HepG2 (cell line): ENCODE results near the gene PGM2. TPM values are rescaled to one million over a fixed set of nuclear protein-coding genes. Genes with fewer than 3 reads are reported as not detected.

Experiments used
- ATAC-seq: fragments of 200-7000 bp; cut with Tn5 transposase; 3 replicates; pipeline ENCODE4 v1.9.1; 2020; ENCODE audit warnings: mild to moderate bottlenecking, moderate library complexity
- BruUV-seq: library from RNA; stranded (reverse); fragments of 400-500 nt; replicated peaks from 2 replicates; lab custom pipeline; 2021; lab: Mats Ljungman, UMichigan
- CTCF ChIA-PET: fragments of 300-600 bp; formaldehyde crosslinking; extraction: SDS; loops from one replicate; lab custom pipeline; 2021; ENCODE audit warnings: low total read pairs, inconsistent platforms, low intra/inter-chr PET ratio; lab: Yijun Ruan, JAX
- POLR2A ChIA-PET: fragments of 350-600 bp; sonication (Branson Sonifier 250); formaldehyde crosslinking; loops from one replicate; lab custom pipeline; 2020; ENCODE audit warnings: antibody characterized with exemption, inconsistent platforms; lab: Yijun Ruan, JAX
- DNase-seq: peaks from one replicate; pipeline ENCODE4 v3.0.0-alpha.2; 2015; ENCODE audit warnings: low spot score
- FAIRE-seq: peaks from 3 replicates; lab custom pipeline; 2011; peaks lifted over from hg19 to GRCh38; lab: Jason Lieb, UNC
- H2AFZ ChIP-seq: one replicate; pipeline ENCODE4 v1.6.1; 2011; ENCODE audit warnings: low read length, inconsistent platforms
- H3K27ac ChIP-seq: fragments of 300-600 bp; 3 replicates; pipeline ENCODE4 v1.8.0; 2011; ENCODE audit warnings: mixed run types, mild to moderate bottlenecking, mixed read lengths, low read length, inconsistent platforms; ENCODE audit not compliant: insufficient read depth; ENCODE audit errors: extremely low read length
- H3K27me3 ChIP-seq, 2 experiments: fragments of 200-600 bp in 1 of 2; 2 replicates in 1 of 2; 3 replicates in 1 of 2; pipeline versions ENCODE4 v1.6.0 to v1.8.0; 2011; ENCODE audit warnings: low read length in 2 of 2, mild to moderate bottlenecking in 2 of 2, moderate library complexity in 2 of 2, inconsistent platforms in 1 of 2; ENCODE audit not compliant: insufficient read depth in 2 of 2, control insufficient read depth in 1 of 2
- H3K36me3 ChIP-seq, 2 experiments: fragments of 200-600 bp in 1 of 2; replicated peaks in 1 of 2; 2 replicates in 1 of 2; 3 replicates in 1 of 2; pipeline versions ENCODE4 v1.5.1 to v1.8.0; 2011; ENCODE audit warnings: low read length in 2 of 2, inconsistent platforms in 1 of 2; ENCODE audit not compliant: insufficient read depth in 2 of 2, control insufficient read depth in 1 of 2
- H3K4me1 ChIP-seq: 2 replicates; pipeline ENCODE4 v1.5.1; 2012; ENCODE audit warnings: low read length, inconsistent platforms; ENCODE audit not compliant: insufficient read depth
- H3K4me2 ChIP-seq: 2 replicates; pipeline ENCODE4 v1.6.0; 2011; ENCODE audit warnings: low read depth, low read length, inconsistent platforms
- H3K4me3 ChIP-seq, 3 experiments: fragments of 200-600 bp in 1 of 3; sonication (generic), shearing (Covaris generic) in 1 of 3; replicated peaks in 1 of 3; 2 replicates each; pipeline ENCODE4 v1.5.1; 2011 to 2016; ENCODE audit warnings: low read length in 3 of 3, inconsistent platforms in 2 of 3, low read depth in 2 of 3, mild to moderate bottlenecking in 2 of 3, control low read depth in 1 of 3, mixed read lengths in 1 of 3; ENCODE audit not compliant: insufficient read depth in 1 of 3
- H3K79me2 ChIP-seq: one replicate; pipeline ENCODE4 v1.6.1; 2011; ENCODE audit warnings: low read length, inconsistent platforms; ENCODE audit not compliant: insufficient read depth
- H3K9ac ChIP-seq: 2 replicates; pipeline ENCODE4 v1.6.0; 2011; ENCODE audit warnings: mild to moderate bottlenecking, low read depth, low read length, inconsistent platforms; ENCODE audit not compliant: insufficient read depth
- H3K9me3 ChIP-seq: 2 replicates; pipeline ENCODE4 v1.5.1; 2012; ENCODE audit warnings: mild to moderate bottlenecking, low read length
- H4K20me1 ChIP-seq: 2 replicates; pipeline ENCODE4 v1.6.0; 2011; ENCODE audit warnings: inconsistent platforms, mild to moderate bottlenecking, low read length, moderate library complexity; ENCODE audit not compliant: insufficient read depth
- ELF3 ChIP-seq: IDR thresholded peaks from 2 replicates; pipeline ENCODE4 v1.6.1; 2016; ENCODE audit warnings: missing genetic modification reagents, missing compliant biosample characterization
- ELF4 ChIP-seq: sonication (generic); formaldehyde crosslinking; IDR thresholded peaks from 2 replicates; pipeline ENCODE4 v1.5.0; 2020; ENCODE audit warnings: missing genetic modification reagents, mild to moderate bottlenecking, moderate library complexity, borderline replicate concordance
- EP300 ChIP-seq, 3 experiments: sonication (generic) in 1 of 3; formaldehyde crosslinking in 1 of 3; IDR thresholded peaks; 2 replicates each; pipeline versions ENCODE4 v1.5.1 to v1.6.1; 2011 to 2020; ENCODE audit warnings: low read depth in 2 of 3, low read length in 2 of 3, borderline replicate concordance in 1 of 3, improper control_type of control experiment in 1 of 3, mild to moderate bottlenecking in 1 of 3, missing genetic modification reagents in 1 of 3, moderate library complexity in 1 of 3
- KAT7 ChIP-seq: IDR thresholded peaks from 2 replicates; pipeline ENCODE4 v1.6.1; 2018; ENCODE audit warnings: borderline replicate concordance, missing compliant biosample characterization
- MEIS2 ChIP-seq: sonication (generic); formaldehyde crosslinking; IDR thresholded peaks from 2 replicates; pipeline ENCODE4 v1.9.0; 2021; ENCODE audit warnings: mild to moderate bottlenecking, missing genetic modification reagents
- PAXIP1 ChIP-seq: sonication (generic); formaldehyde crosslinking; conservative IDR thresholded peaks from 2 replicates; pipeline ENCODE4 v1.4.0; 2020; ENCODE audit warnings: mild to moderate bottlenecking, missing genetic modification reagents, moderate library complexity
- RBFOX2 ChIP-seq: fragments of 200-400 bp; formaldehyde crosslinking; IDR thresholded peaks from 2 replicates; pipeline ENCODE4 v1.6.1; 2017; ENCODE audit warnings: low read depth, mild to moderate bottlenecking, low read length
- TRIM22 ChIP-seq: fragments of 450-650 bp; IDR thresholded peaks from 2 replicates; pipeline ENCODE4 v1.6.1; 2017
- ZBTB1 ChIP-seq: sonication (generic); formaldehyde crosslinking; IDR thresholded peaks from 2 replicates; pipeline ENCODE4 v1.4.0; 2020; ENCODE audit warnings: missing genetic modification reagents, borderline replicate concordance
- ZFP36L1 ChIP-seq: sonication (generic); formaldehyde crosslinking; IDR thresholded peaks from 2 replicates; pipeline ENCODE4 v1.8.0; 2022; ENCODE audit warnings: mild to moderate bottlenecking, missing genetic modification reagents, moderate library complexity
- ZKSCAN5 ChIP-seq: sonication (generic); formaldehyde crosslinking; IDR thresholded peaks from 2 replicates; pipeline ENCODE4 v1.5.1; 2020; ENCODE audit warnings: mild to moderate bottlenecking, missing genetic modification reagents
- ZNF275 ChIP-seq: sonication (generic); formaldehyde crosslinking; IDR thresholded peaks from 2 replicates; pipeline ENCODE4 v1.8.0; 2022; ENCODE audit warnings: missing genetic modification reagents, mild to moderate bottlenecking, inconsistent platforms, borderline replicate concordance
- ZNF543 ChIP-seq: sonication (generic); formaldehyde crosslinking; IDR thresholded peaks from 2 replicates; pipeline ENCODE4 v1.4.0; 2020; ENCODE audit warnings: mild to moderate bottlenecking, missing genetic modification reagents
- WGBS: methylation state at CpG from one replicate; pipeline ENCODE4 v1.1.6; 2017; ENCODE audit warnings: low lambda C conversion rate; 5-methylcytosine and 5-hydroxymethylcytosine counted together
- in situ Hi-C: cut with HindIII; loops from 2 replicates; pipeline ENCODE4 v1.10.0; 2017; ENCODE audit warnings: low pct_unique_long_range_greater_than_20kb; ENCODE audit not compliant: extremely low pct_ligation_motif_present
- intact Hi-C: fragments of 100-400 bp; cut with micrococcal nuclease; formaldehyde crosslinking; loops from one replicate; pipeline ENCODE4 v1.10.0; 2022; ENCODE audit not compliant: unreplicated experiment
- polyA plus RNA-seq, 8 experiments: library from polyadenylated mRNA; depleted of rRNA in 3 of 8; stranded (reverse) in 7 of 8; unstranded in 1 of 8; fragments of >200 nt; fragmentation: Illumina TruSeq in 4 of 8; extraction: Trizol in 4 of 8; gene quantifications; 2 replicates each; pipeline versions ENCODE4 v1.2.1 to v1.2.3, GENCODE V29; 2011 to 2016; ENCODE audit warnings: low read depth in 4 of 8, missing spikeins in 1 of 8, mixed read lengths in 1 of 8; ENCODE audit not compliant: insufficient read depth in 1 of 8
- total RNA-seq, 5 experiments: library from RNA; depleted of rRNA; stranded (reverse); fragments of >200 nt; fragmentation: Illumina TruSeq; extraction: Trizol; gene quantifications; 2 replicates each; pipeline ENCODE4 v1.2.3, GENCODE V29; 2016; ENCODE audit warnings: low read depth in 1 of 5

The PGM2 gene
- total and polyA plus RNA-seq, 2 of the 13 experiments (the other 11 are each of a cell fraction or from before 2014, with no cell fraction given), result 14.6 to 36.9 TPM

DNA sequence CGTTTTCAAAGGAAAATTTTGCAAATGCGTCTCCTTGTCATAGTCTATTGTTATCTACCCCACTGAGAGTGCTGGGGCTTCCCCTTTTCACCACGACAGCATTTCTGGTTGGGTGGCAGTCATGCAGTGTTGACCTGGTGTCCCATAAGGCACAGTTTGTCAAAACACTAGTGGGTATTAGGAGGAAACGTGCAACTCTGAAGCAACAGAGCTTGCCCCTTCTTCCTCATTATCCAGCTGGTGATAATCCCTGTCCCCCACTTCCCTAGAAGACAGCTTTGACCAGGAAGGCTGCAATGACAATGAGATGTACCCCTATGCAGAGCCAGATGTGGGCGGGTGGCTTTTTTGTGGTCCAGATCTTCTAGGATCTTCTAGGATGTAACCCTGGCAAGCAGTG lies 66.2 kb downstream of the PGM2 start:
- POLR2A ChIA-PET, result no interaction called here
- DNase-seq (no peak), FAIRE-seq (no peak)
- Histone ChIP-seq H3K27me3 (peaks cover 1 to 27% of the 10 kb centered on the region in 2 experiments; a peak in 2 of 5 replicates), H3K9me3 (no peaks in the 10 kb centered on the region), H2AFZ (no peak overlapping the region), H3K27ac (no peak overlapping the region), H3K4me3 (no peak overlapping the region), H3K79me2 (no peaks in the 10 kb centered on the region)
- BruUV-seq, result no TSS peak
- in situ Hi-C loops, result no loop called here
- TF ChIP-seq EP300 (IDR thresholded peaks at IDR 0.05; ENCODE audit: low read depth in 2 of 2, low read length in 2 of 2) (no peak), EP300 (CRISPR knock-in tag; IDR thresholded peaks at IDR 0.05; ENCODE audit: borderline replicate concordance) (no peak), ZFP36L1 (CRISPR knock-in tag) (no peak), TRIM22 (no peak), ELF3 (no peak), RBFOX2 (no peak)
- TF ChIP-seq, all 625 proteins: peak for 0
- no peaks in the 10 kb centered on the region for H4K20me1 ChIP-seq
- no peak overlapping the region for H3K4me2 ChIP-seq
- intact Hi-C loops, result no loop called here
- WGBS, result 71% methylated on average over 5 of the region's 5 CpGs
- H3K36me3 ChIP-seq, result no peaks in the 10 kb centered on the region
- CTCF ChIA-PET, result no interaction called here
- peaks cover 7% of the 10 kb centered on the region; the same call in 1 of the 2 replicates for H3K4me1 ChIP-seq
- no peak for ATAC-seq
- no peak overlapping the region for H3K9ac ChIP-seq

DNA sequence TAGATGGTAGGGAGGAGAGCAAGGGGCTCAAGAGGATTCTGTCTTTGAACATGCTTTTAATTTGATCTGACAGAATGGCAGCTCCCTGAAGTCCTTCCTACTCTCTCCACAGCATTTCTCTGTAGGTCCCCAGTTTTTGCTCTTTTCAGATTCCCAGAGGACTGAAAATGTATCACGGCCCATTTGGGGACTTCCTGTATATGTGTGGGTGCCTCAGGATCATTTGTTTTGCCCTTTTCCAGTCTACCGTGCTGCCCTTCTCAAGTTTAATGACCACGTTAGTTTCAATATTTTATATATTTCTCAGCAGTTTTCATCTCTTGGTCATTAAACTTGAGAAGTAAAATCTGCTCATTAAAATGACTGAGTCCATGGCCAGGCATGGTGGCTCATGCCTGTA lies 66.7 kb downstream of the PGM2 start:
- H3K27ac ChIP-seq, result no peak overlapping the region
- intact Hi-C loops, result no loop called here
- peaks cover 1 to 28% of the 10 kb centered on the region in 2 experiments; a peak in 2 of 5 replicates for H3K27me3 ChIP-seq
- H3K9me3 ChIP-seq, result no peaks in the 10 kb centered on the region
- no peaks in the 10 kb centered on the region for H3K36me3 ChIP-seq
- H3K79me2 ChIP-seq, result no peaks in the 10 kb centered on the region
- CTCF ChIA-PET, result no interaction called here
- H3K4me1 ChIP-seq, result peaks cover 7% of the 10 kb centered on the region; the same call in 1 of the 2 replicates
- in situ Hi-C loops, result no loop called here
- POLR2A ChIA-PET, result no interaction called here
- FAIRE-seq (no peak), ATAC-seq (no peak), DNase-seq (no peak)
- H3K4me2 ChIP-seq, result no peak overlapping the region
- no peak overlapping the region for H3K4me3 ChIP-seq
- no peak overlapping the region for H2AFZ ChIP-seq
- 56% methylated on average over 3 of the region's 3 CpGs for WGBS
- no TSS peak for BruUV-seq
- no peaks in the 10 kb centered on the region for H4K20me1 ChIP-seq
- H3K9ac ChIP-seq, result no peak overlapping the region
- TF ChIP-seq MEIS2 (CRISPR knock-in tag), result no peak
- TF ChIP-seq KAT7 (CRISPR knock-in tag), result no peak
- no peak for TF ChIP-seq ZNF543 (CRISPR knock-in tag)
- TF ChIP-seq ZKSCAN5, result no peak
- TF ChIP-seq PAXIP1, result no peak
- no peak for TF ChIP-seq ZBTB1 (CRISPR knock-in tag)
- TF ChIP-seq ZNF275 (CRISPR knock-in tag), result no peak
- no peak for TF ChIP-seq ELF4
